ENCODE results near the gene IL36A.
A peak's percentile ranks its signal among the peaks of the same experiment; 100 is the strongest.

Gene IL36A

GRCh38 chr2:112958428-112959108 lies 46.7 kb upstream of the IL36A start (continued):
- TF ChIP-seq ZNF558 (tag by site-specific recombination; IDR thresholded peaks at IDR 0.05), result no peak
- TF ChIP-seq ZNF654 (tag by site-specific recombination; IDR thresholded peaks at IDR 0.05; ENCODE audit: low read depth), result peak; percentile 69

- TF ChIP-seq MYNN (tag by site-specific recombination; IDR thresholded peaks at IDR 0.05; ENCODE audit: borderline replicate concordance), result no peak
- no peak for TF ChIP-seq ZNF561 (tag by site-specific recombination; IDR thresholded peaks at IDR 0.05; ENCODE audit: borderline replicate concordance)
- TF ChIP-seq, protein P1, sequence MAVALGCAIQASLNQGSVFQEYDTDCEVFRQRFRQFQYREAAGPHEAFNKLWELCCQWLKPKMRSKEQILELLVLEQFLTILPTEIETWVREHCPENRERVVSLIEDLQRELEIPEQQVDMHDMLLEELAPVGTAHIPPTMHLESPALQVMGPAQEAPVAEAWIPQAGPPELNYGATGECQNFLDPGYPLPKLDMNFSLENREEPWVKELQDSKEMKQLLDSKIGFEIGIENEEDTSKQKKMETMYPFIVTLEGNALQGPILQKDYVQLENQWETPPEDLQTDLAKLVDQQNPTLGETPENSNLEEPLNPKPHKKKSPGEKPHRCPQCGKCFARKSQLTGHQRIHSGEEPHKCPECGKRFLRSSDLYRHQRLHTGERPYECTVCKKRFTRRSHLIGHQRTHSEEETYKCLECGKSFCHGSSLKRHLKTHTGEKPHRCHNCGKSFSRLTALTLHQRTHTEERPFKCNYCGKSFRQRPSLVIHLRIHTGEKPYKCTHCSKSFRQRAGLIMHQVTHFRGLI (tag by site-specific recombination; IDR thresholded peaks at IDR 0.05), result no peak
- TF ChIP-seq KLF9 (tag by site-specific recombination; IDR thresholded peaks at IDR 0.05; ENCODE audit: low read depth), result no peak
- no peak for TF ChIP-seq ZNF350 (tag by site-specific recombination; IDR thresholded peaks at IDR 0.05)
- no peak for TF ChIP-seq ZNF558 (tag by site-specific recombination; IDR thresholded peaks at IDR 0.05)
- no peak for TF ChIP-seq ZNF426 (tag by site-specific recombination; IDR thresholded peaks at IDR 0.05)
- TF ChIP-seq KLF8 (tag by site-specific recombination; IDR thresholded peaks at IDR 0.05), result no peak
- Histone ChIP-seq H3K36me3 (ENCODE audit: control insufficient read depth in 2 of 2, insufficient read depth in 1 of 2, low read length in 2 of 2) (no peaks in the 10 kb centered on the region), H3K9me3 (ENCODE audit: control insufficient read depth, insufficient read depth, low read depth, low read length) (no peaks in the 10 kb centered on the region), H3K4me1 (ENCODE audit: control insufficient read depth, insufficient read depth, low read length) (no peaks in the 10 kb centered on the region), H3K27ac (ENCODE audit: extremely low read depth, low read depth, low read length) (no peak overlapping the region), H3K4me3 (ENCODE audit: low read depth, low read length) (no peak overlapping the region)
- ChIA-PET POLR2A (no interaction called here), CTCF (interaction anchor here (0.6 to 4.8 kb wide), 32 partner anchors 8 to 431 kb away, joined by 3 to 48 read pairs (median 4); partner anchors contain the start of gene IL36G)
Measured at GRCh38 chr2:112959109-112959812, 46.0 kb upstream of the IL36A start.

- ChIA-PET CTCF (interaction anchor here (0.5 to 4.8 kb wide), 14 partner anchors 10 to 334 kb away, joined by 3 to 48 read pairs (median 4); no protein-coding TSS in a partner anchor), POLR2A (no interaction called here)
- Histone ChIP-seq H3K9me3 (ENCODE audit: control insufficient read depth, insufficient read depth, low read depth, low read length) (no peaks in the 10 kb centered on the region), H3K4me3 (ENCODE audit: low read depth, low read length) (no peak overlapping the region), H3K4me1 (ENCODE audit: control insufficient read depth, insufficient read depth, low read length) (no peaks in the 10 kb centered on the region), H3K36me3 (ENCODE audit: control insufficient read depth in 2 of 2, insufficient read depth in 1 of 2, low read length in 2 of 2) (no peaks in the 10 kb centered on the region), H3K27ac (ENCODE audit: extremely low read depth, low read depth, low read length) (no peak overlapping the region)
- no peak for TF ChIP-seq ZNF223 (tag by site-specific recombination; IDR thresholded peaks at IDR 0.05)
- no peak for TF ChIP-seq ZNF433 (tag by site-specific recombination; IDR thresholded peaks at IDR 0.05; ENCODE audit: low read depth)
- TF ChIP-seq REPIN1 (tag by site-specific recombination; IDR thresholded peaks at IDR 0.05; ENCODE audit: low read depth), result no peak
- no peak for TF ChIP-seq HIC1 (tag by site-specific recombination; IDR thresholded peaks at IDR 0.05)
- TF ChIP-seq ZNF24 (tag by site-specific recombination; IDR thresholded peaks at IDR 0.05), result no peak
- no peak for TF ChIP-seq ATF2 (tag by site-specific recombination; IDR thresholded peaks at IDR 0.05; ENCODE audit: low read depth)
- no peak for TF ChIP-seq ZNF221 (tag by site-specific recombination; IDR thresholded peaks at IDR 0.05; ENCODE audit: borderline replicate concordance)
- TF ChIP-seq SP7 (tag by site-specific recombination; IDR thresholded peaks at IDR 0.05), result no peak
Measured at GRCh38 chr2:112960230-112960825, 44.9 kb upstream of the IL36A start.
